CD14-positive monocyte (primary cell): ENCODE data around the gene PCBP1. TPM values are rescaled to one million over a fixed set of nuclear protein-coding genes. Genes with fewer than 3 reads are reported as not detected.

ENCODE experiments used
- DNase-seq, 3 donors: peaks; one replicate each; pipeline ENCODE4 v3.0.0-alpha.2; 2011 to 2022
- H2AFZ ChIP-seq: 2 replicates; pipeline ENCODE4 v1.6.0; 2012; ENCODE audit warnings: mild to moderate bottlenecking, low read depth, low read length, inconsistent platforms; ENCODE audit not compliant: insufficient read depth, poor library complexity, severe bottlenecking
- H3K27ac ChIP-seq, 2 donors: 1 replicate in 1 of 2; 2 replicates in 1 of 2; pipeline ENCODE4 v1.5.1; 2012 to 2013; ENCODE audit warnings: low read length in 2 of 2, control low read depth in 1 of 2, inconsistent platforms in 1 of 2, low read depth in 1 of 2, mild to moderate bottlenecking in 1 of 2
- H3K27me3 ChIP-seq, 2 donors: one replicate each; pipeline versions ENCODE4 v1.6.0 to v1.6.1; 2011 to 2013; ENCODE audit warnings: low read length in 2 of 2; ENCODE audit not compliant: control insufficient read depth in 2 of 2, insufficient read depth in 2 of 2
- H3K36me3 ChIP-seq, 2 donors: replicated peaks in 1 of 2; 1 replicate in 1 of 2; 2 replicates in 1 of 2; pipeline versions ENCODE4 v1.5.1 to v1.6.1; 2012 to 2013; ENCODE audit warnings: low read length in 2 of 2, control low read depth in 1 of 2, inconsistent platforms in 1 of 2, mild to moderate bottlenecking in 1 of 2; ENCODE audit not compliant: insufficient read depth in 2 of 2, control insufficient read depth in 1 of 2
- H3K4me1 ChIP-seq, 2 donors: 1 replicate in 1 of 2; 2 replicates in 1 of 2; pipeline versions ENCODE4 v1.5.1 to v1.6.1; 2012 to 2013; ENCODE audit warnings: low read length in 2 of 2, control low read depth in 1 of 2, inconsistent platforms in 1 of 2, mild to moderate bottlenecking in 1 of 2, moderate library complexity in 1 of 2; ENCODE audit not compliant: insufficient read depth in 2 of 2, control insufficient read depth in 1 of 2
- H3K4me2 ChIP-seq: replicated peaks from 2 replicates; pipeline ENCODE3; 2012; ENCODE audit warnings: low read length, moderate library complexity, mild to moderate bottlenecking; ENCODE audit not compliant: poor library complexity, severe bottlenecking; ENCODE audit errors: extremely low read depth
- H3K4me3 ChIP-seq, 3 experiments: fragments of 200-600 bp in 1 of 3; sonication (generic) in 1 of 3; replicated peaks in 1 of 3; 1 replicate in 2 of 3; 2 replicates in 1 of 3; pipeline ENCODE4 v1.5.1; 2011 to 2013; ENCODE audit warnings: low read length in 3 of 3, mild to moderate bottlenecking in 3 of 3, control low read depth in 2 of 3, low read depth in 2 of 3, inconsistent platforms in 1 of 3, moderate library complexity in 1 of 3
- H3K79me2 ChIP-seq: 2 replicates; pipeline ENCODE4 v1.6.0; 2012; ENCODE audit warnings: mild to moderate bottlenecking, control low read depth, inconsistent platforms, low read length, moderate library complexity; ENCODE audit not compliant: insufficient read depth
- H3K9ac ChIP-seq: 2 replicates; pipeline ENCODE4 v1.6.0; 2017; ENCODE audit warnings: low read length, mild to moderate bottlenecking; ENCODE audit not compliant: insufficient read depth, poor library complexity, severe bottlenecking
- H3K9me3 ChIP-seq, 2 donors: replicated peaks in 1 of 2; 1 replicate in 1 of 2; 2 replicates in 1 of 2; pipeline versions ENCODE4 v1.5.1 to v1.6.1; 2012 to 2013; ENCODE audit warnings: low read length in 2 of 2, control low read depth in 1 of 2; ENCODE audit not compliant: control insufficient read depth in 1 of 2, insufficient read depth in 1 of 2
- H4K20me1 ChIP-seq: 2 replicates; pipeline ENCODE4 v1.6.0; 2012; ENCODE audit warnings: mild to moderate bottlenecking, low read length, control low read depth, moderate library complexity; ENCODE audit not compliant: insufficient read depth
- H3K27ac Mint-ChIP-seq, 7 donors: one replicate each; pipeline ENCODE4 v1.8.0; 2020; ENCODE audit warnings: mild to moderate bottlenecking in 7 of 7, mixed read lengths in 7 of 7, moderate library complexity in 6 of 7, inconsistent platforms in 2 of 7
- H3K27me3 Mint-ChIP-seq, 3 donors: one replicate each; pipeline ENCODE4 v1.8.0; 2021 to 2022; ENCODE audit warnings: low read depth in 3 of 3, mild to moderate bottlenecking in 3 of 3, mixed read lengths in 3 of 3, moderate library complexity in 3 of 3, inconsistent platforms in 1 of 3
- H3K36me3 Mint-ChIP-seq, 2 donors: one replicate each; pipeline ENCODE4 v1.8.0; 2020; ENCODE audit warnings: mixed read lengths in 2 of 2, inconsistent platforms in 1 of 2, mild to moderate bottlenecking in 1 of 2
- H3K4me1 Mint-ChIP-seq: one replicate; pipeline ENCODE4 v1.8.0; 2020; ENCODE audit warnings: mild to moderate bottlenecking, mixed read lengths
- H3K4me3 Mint-ChIP-seq, 2 donors: one replicate each; pipeline ENCODE4 v1.8.0; 2020; ENCODE audit warnings: mild to moderate bottlenecking in 2 of 2, mixed read lengths in 2 of 2, moderate library complexity in 1 of 2
- H3K9me3 Mint-ChIP-seq, 7 donors: one replicate each; pipeline ENCODE4 v1.8.0; 2020 to 2022; ENCODE audit warnings: mixed read lengths in 7 of 7, mild to moderate bottlenecking in 6 of 7, moderate library complexity in 6 of 7, inconsistent platforms in 2 of 7
- CTCF ChIP-seq: fragments of 200-600 bp; IDR thresholded peaks from one replicate; pipeline ENCODE4 v1.8.0; 2022; ENCODE audit warnings: antibody characterized with exemption, mild to moderate bottlenecking
- WGBS: methylation state at CpG from one replicate; pipeline ENCODE4 v1.1.5; 2013; ENCODE audit warnings: missing lambda C conversion rate; ENCODE audit not compliant: insufficient coverage; 5-methylcytosine and 5-hydroxymethylcytosine counted together
- intact Hi-C, 2 donors: fragments of 100-400 bp; cut with micrococcal nuclease; formaldehyde crosslinking; loops; one replicate each; pipeline versions ENCODE4 v1.15.0 to v1.15.1; 2023
- polyA plus RNA-seq, 3 donors: library from polyadenylated mRNA; depleted of rRNA in 1 of 3; unstranded in 2 of 3; stranded (reverse) in 1 of 3; fragments of 300-500 nt in 2 of 3; fragments of >200 nt in 1 of 3; fragmentation: Illumina TruSeq in 2 of 3; gene quantifications; 1 replicate in 2 of 3; 2 replicates in 1 of 3; pipeline ENCODE4 v1.2.3, GENCODE V29; 2012 to 2021

The PCBP1 gene
- polyA plus RNA-seq, 3 donors = 178 to 299 (median 194) TPM

DNA sequence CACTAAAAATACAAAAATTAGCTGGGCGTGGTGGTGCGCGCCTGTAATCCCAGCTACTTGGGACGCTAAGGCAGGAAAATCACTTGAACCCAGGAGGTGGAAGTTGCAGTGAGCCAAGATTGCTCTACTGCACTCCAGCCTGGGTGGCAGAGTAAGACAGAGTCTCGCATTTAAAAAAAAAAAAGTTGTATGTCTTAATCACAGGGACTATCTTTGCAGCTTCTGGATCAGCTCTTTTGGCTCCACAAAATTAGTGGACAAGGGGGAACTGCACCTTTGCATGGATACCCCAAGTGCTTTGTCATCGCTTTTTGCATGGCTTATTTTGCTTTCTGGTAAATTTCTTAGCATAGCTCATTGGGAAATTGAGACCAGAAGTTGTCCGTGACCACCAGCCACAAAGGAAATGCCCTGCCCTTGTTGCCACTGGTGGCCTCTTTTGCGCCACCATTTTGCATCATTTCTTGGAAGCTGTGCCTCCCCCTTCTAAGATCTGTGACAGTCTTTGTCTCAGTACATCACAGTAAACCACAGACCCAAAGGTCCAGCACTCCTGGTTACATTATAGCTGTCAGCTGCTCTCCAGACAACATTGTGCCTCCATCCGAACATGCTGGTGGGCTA lies 43.9 kb upstream of the PCBP1 start:
- Histone ChIP-seq H3K4me3 (peak overlapping the region in 1 of 3 experiments; percentile 46), H3K27ac (peak overlapping the region; percentile 77 to 98), H3K27me3 (no peaks in the 10 kb centered on the region), H3K79me2 (peaks cover 3% of the 10 kb centered on the region), H3K4me1 (peaks cover 89 to 100% of the 10 kb centered on the region in 2 donors), H2AFZ (no peak overlapping the region), H3K36me3 (no peaks in the 10 kb centered on the region), H3K4me2 (peak overlapping the region; percentile 49), H3K9me3 (no peaks in the 10 kb centered on the region), H4K20me1 (no peaks in the 10 kb centered on the region), H3K9ac (peak overlapping the region; percentile 61)
- H3K27ac Mint-ChIP-seq = peak overlapping the region; percentile 93 to 99 (median 97)
- 13% methylated on average over 9 of the region's 9 CpGs for WGBS
- H3K36me3 Mint-ChIP-seq = peaks cover 6 to 30% of the 10 kb centered on the region in 2 donors
- intact Hi-C loops = no loop called here
- peaks cover 91% of the 10 kb centered on the region for H3K4me1 Mint-ChIP-seq
- peak overlapping the region in 1 of 2 donors; percentile 42 for H3K4me3 Mint-ChIP-seq
- no peaks in the 10 kb centered on the region for H3K9me3 Mint-ChIP-seq
- no peaks in the 10 kb centered on the region for H3K27me3 Mint-ChIP-seq
- TF ChIP-seq CTCF = no peak
- peak; percentile 87 to 93 (median 88) for DNase-seq

DNA sequence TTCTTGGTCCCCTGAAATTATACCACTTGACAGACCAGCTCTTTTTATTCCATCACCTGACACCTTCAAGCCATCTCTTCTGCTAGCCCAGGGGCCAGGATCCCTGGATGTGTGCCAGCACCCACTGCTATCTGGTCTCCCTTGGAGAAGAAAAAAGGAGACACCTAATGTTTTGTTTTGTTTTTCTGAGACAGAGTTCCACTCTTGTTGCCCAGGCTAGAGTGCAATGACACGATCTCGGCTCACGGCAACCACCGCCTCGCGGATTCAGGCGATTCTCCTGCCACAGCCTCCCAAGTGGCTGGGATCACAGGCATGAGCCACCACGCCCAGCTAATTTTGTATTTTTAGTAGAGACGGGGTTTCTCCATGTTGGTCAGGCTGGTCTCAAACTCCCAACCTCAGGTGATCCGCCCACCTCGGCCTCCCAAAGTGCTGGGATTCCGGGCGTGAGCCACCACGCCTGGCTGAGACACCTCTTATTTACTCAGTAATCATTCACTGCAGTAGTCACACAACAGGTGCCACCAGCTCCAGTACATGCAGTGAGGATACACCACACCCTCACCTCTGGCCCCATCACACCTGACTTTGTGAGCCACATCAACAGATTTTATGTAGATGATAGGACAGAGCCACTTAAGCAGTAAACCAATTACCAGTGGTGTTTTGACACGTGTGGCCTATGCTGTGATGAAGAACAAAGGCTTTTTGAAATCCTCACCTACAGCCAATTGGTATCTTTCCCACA lies 42.8 kb upstream of the PCBP1 start:
- Histone ChIP-seq H3K9ac (peak overlapping the region; percentile 61), H3K4me3 (no peak overlapping the region), H3K4me2 (no peak overlapping the region), H3K79me2 (peaks cover 3% of the 10 kb centered on the region), H3K9me3 (no peaks in the 10 kb centered on the region), H4K20me1 (no peaks in the 10 kb centered on the region), H2AFZ (no peak overlapping the region), H3K4me1 (peaks cover 87 to 95% of the 10 kb centered on the region in 2 donors), H3K36me3 (peaks cover 3 to 5% of the 10 kb centered on the region in 2 donors), H3K27me3 (no peaks in the 10 kb centered on the region), H3K27ac (peak overlapping the region; percentile 77 to 98)
- peak overlapping the region; percentile 93 to 99 (median 97) for H3K27ac Mint-ChIP-seq
- WGBS = 96% methylated on average over 9 of the region's 15 CpGs
- H3K36me3 Mint-ChIP-seq = peaks cover 8 to 35% of the 10 kb centered on the region in 2 donors
- no peaks in the 10 kb centered on the region for H3K9me3 Mint-ChIP-seq
- no peak overlapping the region for H3K4me3 Mint-ChIP-seq
- intact Hi-C loops = no loop called here
- TF ChIP-seq CTCF = no peak
- no peak for DNase-seq
- H3K27me3 Mint-ChIP-seq = no peaks in the 10 kb centered on the region
- H3K4me1 Mint-ChIP-seq = peaks cover 84% of the 10 kb centered on the region
